ENCODE results near the gene DNAH8. TPM values are rescaled to one million over a fixed set of nuclear protein-coding genes. Genes with fewer than 3 reads are reported as not detected.
A peak's percentile ranks its signal among the peaks of the same experiment; 100 is the strongest.

The DNAH8 gene
- polyA plus RNA-seq, 3 donors: not detected

DNA sequence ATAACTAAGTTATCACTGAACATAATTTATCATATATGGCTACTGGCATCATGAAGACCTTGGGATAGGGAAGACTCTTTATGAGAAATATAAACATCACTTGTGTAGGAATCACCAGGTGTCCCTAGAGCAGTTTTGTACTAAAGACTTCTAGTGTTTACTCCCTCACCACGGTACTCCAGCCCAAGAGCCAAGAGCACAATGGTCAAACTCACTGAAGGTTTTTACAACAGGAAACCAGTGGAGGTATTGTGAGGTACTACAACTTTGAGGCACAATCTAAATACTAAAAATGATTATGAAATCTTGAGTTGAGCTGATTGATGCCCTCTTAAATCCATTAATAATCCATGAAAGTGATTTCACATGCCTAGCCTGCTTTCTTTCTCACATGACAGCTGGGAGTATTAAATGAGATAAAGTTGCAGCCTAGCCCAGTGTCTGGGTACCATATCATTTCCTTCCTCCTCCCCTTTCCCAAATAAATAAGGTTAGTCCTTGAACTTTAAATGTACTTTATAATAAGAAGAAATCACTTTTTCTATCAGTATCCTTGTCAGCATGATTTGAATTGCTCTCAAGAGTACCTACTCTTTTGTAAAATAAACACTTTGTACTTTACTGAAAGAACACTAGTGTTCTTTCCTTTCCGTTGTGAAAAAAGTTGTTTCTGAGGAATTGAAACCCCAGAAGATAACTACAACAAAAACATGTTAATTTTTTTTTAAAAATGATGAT is 38.7 kb upstream of the DNAH8 start:
- Histone ChIP-seq H3K36me3 (replicated peaks in 1 of 2; ENCODE audit: control insufficient read depth in 1 of 2, insufficient read depth in 2 of 2, low read length in 2 of 2) (peaks cover 0 to 18% of the 10 kb centered on the region in 2 donors), H3K9me3 (replicated peaks in 1 of 2; ENCODE audit: control insufficient read depth in 1 of 2, insufficient read depth in 1 of 2, low read length in 2 of 2) (peaks cover 0 to 2% of the 10 kb centered on the region in 2 donors), H2AFZ (ENCODE audit: insufficient read depth, low read depth, low read length, poor library complexity, severe bottlenecking) (no peak overlapping the region), H3K27me3 (ENCODE audit: control insufficient read depth in 2 of 2, insufficient read depth in 2 of 2, low read length in 2 of 2) (no peaks in the 10 kb centered on the region), H3K4me1 (ENCODE audit: control insufficient read depth in 1 of 2, insufficient read depth in 2 of 2, low read length in 2 of 2) (peaks cover 11 to 17% of the 10 kb centered on the region in 2 donors), H3K27ac (ENCODE audit: low read depth in 1 of 2, low read length in 2 of 2) (peak overlapping the region in 1 of 2 donors; percentile 18), H3K4me2 (replicated peaks; ENCODE audit: extremely low read depth, low read length, poor library complexity, severe bottlenecking) (no peak overlapping the region), H3K9ac (ENCODE audit: insufficient read depth, low read length, poor library complexity, severe bottlenecking) (no peak overlapping the region), H3K4me3 (replicated peaks in 1 of 3; ENCODE audit: low read depth in 2 of 3, low read length in 3 of 3) (no peak overlapping the region), H3K79me2 (ENCODE audit: insufficient read depth, low read length) (no peaks in the 10 kb centered on the region), H4K20me1 (ENCODE audit: insufficient read depth, low read length) (no peaks in the 10 kb centered on the region)
- DNase-seq: no peak
- Mint-ChIP-seq H3K4me3 (no peak overlapping the region), H3K27ac (peak overlapping the region in 1 of 7 donors; percentile 43), H3K9me3 (peaks cover 0 to 6% (median 0%) of the 10 kb centered on the region in 7 donors), H3K27me3 (ENCODE audit: low read depth in 3 of 3) (peaks cover 0 to 1% (median 0%) of the 10 kb centered on the region in 3 donors), H3K4me1 (peaks cover 28% of the 10 kb centered on the region), H3K36me3 (peaks cover 34 to 37% of the 10 kb centered on the region in 2 donors)
- TF ChIP-seq, protein P1, sequence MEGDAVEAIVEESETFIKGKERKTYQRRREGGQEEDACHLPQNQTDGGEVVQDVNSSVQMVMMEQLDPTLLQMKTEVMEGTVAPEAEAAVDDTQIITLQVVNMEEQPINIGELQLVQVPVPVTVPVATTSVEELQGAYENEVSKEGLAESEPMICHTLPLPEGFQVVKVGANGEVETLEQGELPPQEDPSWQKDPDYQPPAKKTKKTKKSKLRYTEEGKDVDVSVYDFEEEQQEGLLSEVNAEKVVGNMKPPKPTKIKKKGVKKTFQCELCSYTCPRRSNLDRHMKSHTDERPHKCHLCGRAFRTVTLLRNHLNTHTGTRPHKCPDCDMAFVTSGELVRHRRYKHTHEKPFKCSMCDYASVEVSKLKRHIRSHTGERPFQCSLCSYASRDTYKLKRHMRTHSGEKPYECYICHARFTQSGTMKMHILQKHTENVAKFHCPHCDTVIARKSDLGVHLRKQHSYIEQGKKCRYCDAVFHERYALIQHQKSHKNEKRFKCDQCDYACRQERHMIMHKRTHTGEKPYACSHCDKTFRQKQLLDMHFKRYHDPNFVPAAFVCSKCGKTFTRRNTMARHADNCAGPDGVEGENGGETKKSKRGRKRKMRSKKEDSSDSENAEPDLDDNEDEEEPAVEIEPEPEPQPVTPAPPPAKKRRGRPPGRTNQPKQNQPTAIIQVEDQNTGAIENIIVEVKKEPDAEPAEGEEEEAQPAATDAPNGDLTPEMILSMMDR (IDR thresholded peaks at IDR 0.05): no peak
- no CpG with 5 or more reads among the region's 2 CpGs for WGBS (ENCODE audit: insufficient coverage)
- intact Hi-C loops (cut with micrococcal nuclease): no loop called here

DNA sequence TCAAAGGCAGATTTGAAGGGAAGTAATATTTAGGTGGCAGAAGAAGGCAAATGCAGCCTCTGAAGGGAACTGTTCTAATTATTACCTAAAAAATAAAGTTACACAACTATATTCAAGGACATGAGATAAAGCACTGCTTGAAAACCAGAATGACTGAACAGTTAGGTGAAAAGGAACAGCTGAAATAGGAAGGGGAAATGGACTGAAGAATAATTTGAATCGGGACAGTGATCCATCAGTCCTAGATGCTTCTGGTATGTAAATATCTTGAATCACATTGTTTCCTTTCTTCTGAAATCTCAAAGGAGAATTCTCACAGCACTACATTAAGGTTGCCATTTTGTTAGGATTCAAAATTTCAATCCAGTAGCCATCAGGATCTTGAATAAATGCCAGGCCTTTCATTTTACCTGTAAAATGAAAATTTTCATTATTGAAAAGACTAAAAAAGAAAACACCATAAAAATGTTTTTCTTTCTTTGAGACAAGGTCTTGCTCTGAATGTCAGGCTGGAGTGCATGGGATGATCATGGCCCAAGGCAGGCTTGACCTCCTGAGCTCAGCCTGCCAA is 38.1 kb upstream of the DNAH8 start:
- no peak overlapping the region for H3K4me3 ChIP-seq (replicated peaks in 1 of 3; ENCODE audit: low read depth in 2 of 3, low read length in 3 of 3)
- peaks cover 11 to 17% of the 10 kb centered on the region in 2 donors for H3K4me1 ChIP-seq (ENCODE audit: control insufficient read depth in 1 of 2, insufficient read depth in 2 of 2, low read length in 2 of 2)
- H3K36me3 ChIP-seq (replicated peaks in 1 of 2; ENCODE audit: control insufficient read depth in 1 of 2, insufficient read depth in 2 of 2, low read length in 2 of 2): peaks cover 0 to 18% of the 10 kb centered on the region in 2 donors
- H3K27ac ChIP-seq (ENCODE audit: low read depth in 1 of 2, low read length in 2 of 2): peak overlapping the region in 1 of 2 donors; percentile 18
- H3K9me3 Mint-ChIP-seq: peaks cover 0 to 6% (median 0%) of the 10 kb centered on the region in 7 donors
- H3K9ac ChIP-seq (ENCODE audit: insufficient read depth, low read length, poor library complexity, severe bottlenecking): no peak overlapping the region
- H4K20me1 ChIP-seq (ENCODE audit: insufficient read depth, low read length): no peaks in the 10 kb centered on the region
- H3K79me2 ChIP-seq (ENCODE audit: insufficient read depth, low read length): no peaks in the 10 kb centered on the region
- peak overlapping the region in 3 of 7 donors; percentile 11 to 43 (median 35) for H3K27ac Mint-ChIP-seq
- TF ChIP-seq, protein P1 (IDR thresholded peaks at IDR 0.05): no peak
- H3K27me3 Mint-ChIP-seq (ENCODE audit: low read depth in 3 of 3): peaks cover 0 to 1% (median 1%) of the 10 kb centered on the region in 3 donors
- H3K4me1 Mint-ChIP-seq: peaks cover 35% of the 10 kb centered on the region
- DNase-seq: peak in 1 of 3 donors; percentile 5
- WGBS (ENCODE audit: insufficient coverage): no CpG with 5 or more reads among the region's 1 CpG
- intact Hi-C loops (cut with micrococcal nuclease): no loop called here
- peaks cover 0 to 2% of the 10 kb centered on the region in 2 donors for H3K9me3 ChIP-seq (replicated peaks in 1 of 2; ENCODE audit: control insufficient read depth in 1 of 2, insufficient read depth in 1 of 2, low read length in 2 of 2)
- H3K4me2 ChIP-seq (replicated peaks; ENCODE audit: extremely low read depth, low read length, poor library complexity, severe bottlenecking): no peak overlapping the region
- no peak overlapping the region for H2AFZ ChIP-seq (ENCODE audit: insufficient read depth, low read depth, low read length, poor library complexity, severe bottlenecking)
- no peaks in the 10 kb centered on the region for H3K27me3 ChIP-seq (ENCODE audit: control insufficient read depth in 2 of 2, insufficient read depth in 2 of 2, low read length in 2 of 2)
- no peak overlapping the region for H3K4me3 Mint-ChIP-seq
- peaks cover 34 to 43% of the 10 kb centered on the region in 2 donors for H3K36me3 Mint-ChIP-seq

All from CD14-positive monocyte (primary cell).